GM18505 (cell line): ENCODE results near the gene DNAJC12.
"Not testable (repeated sequence)": the region's sequence is repeated elsewhere in the genome, so short reads cannot be mapped to it uniquely, and the experiment has no call there.

ENCODE experiments used
- ATAC-seq: cut with Tn5 transposase; IDR thresholded peaks from one replicate; pipeline ENCODE4 v1.9.1; 2021; ENCODE audit not compliant: unreplicated experiment
- POLR2A ChIP-seq: IDR thresholded peaks from 4 replicates; pipeline ENCODE4 v1.6.1; 2011; ENCODE audit warnings: borderline replicate concordance; ENCODE audit not compliant: insufficient read depth, insufficient read length; ENCODE audit errors: extremely low read depth

DNAJC12 gene

GRCh38 chr10:67861750-67862432, 23.9 kb upstream of the DNAJC12 start:
- TF ChIP-seq POLR2A, result no peak
- no peak for ATAC-seq

GRCh38 chr10:67858971-67859370, 21.0 kb upstream of the DNAJC12 start:
- TF ChIP-seq POLR2A, result no peak
- no peak for ATAC-seq

- ATAC-seq, result no peak
- no peak for TF ChIP-seq POLR2A
Observed at GRCh38 chr10:67853512-67853911, 15.5 kb upstream of the DNAJC12 start.

- TF ChIP-seq POLR2A, result no peak
- no peak for ATAC-seq
Observed at GRCh38 chr10:67852761-67853160, 14.8 kb upstream of the DNAJC12 start.

GRCh38 chr10:67851186-67851585, 13.2 kb upstream of the DNAJC12 start:
- no peak for ATAC-seq
- no peak for TF ChIP-seq POLR2A

- peak; percentile 94 for ATAC-seq
- peak; percentile 75 for TF ChIP-seq POLR2A
Observed at GRCh38 chr10:67849331-67850011, 11.5 kb upstream of the DNAJC12 start.

- TF ChIP-seq POLR2A, result no peak
- no peak for ATAC-seq
Observed at GRCh38 chr10:67843284-67843683, 5.3 kb upstream of the DNAJC12 start.

GRCh38 chr10:67841737-67842136, 3.7 kb upstream of the DNAJC12 start:
- no peak for TF ChIP-seq POLR2A
- ATAC-seq, result no peak

GRCh38 chr10:67839951-67840350, 2.0 kb upstream of the DNAJC12 start:
- no peak for TF ChIP-seq POLR2A
- ATAC-seq, result no peak

- not testable (repeated sequence) for ATAC-seq
Observed at GRCh38 chr10:67839511-67839910, 1.5 kb upstream of the DNAJC12 start.

- no peak for ATAC-seq
- TF ChIP-seq POLR2A, result no peak
Observed at GRCh38 chr10:67836972-67837371, 1.0 kb downstream of the DNAJC12 start.

GRCh38 chr10:67836488-67836887, 1.5 kb downstream of the DNAJC12 start:
- TF ChIP-seq POLR2A, result no peak
- ATAC-seq, result no peak

- ATAC-seq, result not testable (repeated sequence)
Observed at GRCh38 chr10:67835541-67836394, 2.2 kb downstream of the DNAJC12 start.

- ATAC-seq, result no peak
- TF ChIP-seq POLR2A, result no peak
Observed at GRCh38 chr10:67834375-67834774, 3.6 kb downstream of the DNAJC12 start.
